HL-60 (cell line): ENCODE measurements around the gene SLC27A1.
"Not testable (repeated sequence)": the region's sequence is repeated elsewhere in the genome, so short reads cannot be mapped to it uniquely, and the experiment has no call there.

Experiments
- DNase-seq, 2 experiments: peaks; one replicate each; pipeline ENCODE4 v3.0.0-alpha.2; 2010 to 2020; ENCODE audit warnings: low read depth in 1 of 2, low spot score in 1 of 2
- H3K27ac ChIP-seq: fragments of 250-450 bp; sonication (Bioruptor Pico); replicated peaks from 2 replicates; pipeline ENCODE4 v1.5.1; 2020; ENCODE audit warnings: mild to moderate bottlenecking, moderate library complexity
- H3K27me3 ChIP-seq: fragments of 250-450 bp; sonication (Bioruptor Pico); 2 replicates; pipeline ENCODE4 v1.5.1; 2021; ENCODE audit warnings: mild to moderate bottlenecking, moderate library complexity; ENCODE audit not compliant: insufficient read depth, poor library complexity, severe bottlenecking
- H3K4me3 ChIP-seq: replicated peaks from 2 replicates; pipeline ENCODE4 v1.5.1; 2011; ENCODE audit warnings: mild to moderate bottlenecking, control low read depth, low read length; ENCODE audit not compliant: insufficient read depth
- GABPA ChIP-seq: IDR thresholded peaks from 2 replicates; pipeline ENCODE4 v1.6.1; 2012; ENCODE audit warnings: low read depth
- POLR2AphosphoS5 ChIP-seq: IDR thresholded peaks from 2 replicates; pipeline ENCODE4 v1.6.1; 2012; ENCODE audit warnings: low read depth
- REST ChIP-seq: IDR thresholded peaks from 2 replicates; pipeline ENCODE4 v1.6.1; 2012; ENCODE audit warnings: low read depth; ENCODE audit not compliant: insufficient replicate concordance
- SPI1 ChIP-seq: IDR thresholded peaks from 2 replicates; pipeline ENCODE4 v1.6.1; 2012; ENCODE audit warnings: low read depth, mild to moderate bottlenecking, borderline replicate concordance
- TF ChIP-seq, protein P1 (sequence below): IDR thresholded peaks from one replicate; pipeline ENCODE4 v1.5.1; 2011; ENCODE audit warnings: low read length, control low read depth, inconsistent platforms; ENCODE audit not compliant: insufficient read depth

Gene SLC27A1

GRCh38 chr19:17550076-17550667 is 79.8 kb downstream of the SLC27A1 start:
- TF ChIP-seq POLR2AphosphoS5 (no peak), GABPA (no peak), SPI1 (no peak), REST (no peak)
- TF ChIP-seq, protein P1, sequence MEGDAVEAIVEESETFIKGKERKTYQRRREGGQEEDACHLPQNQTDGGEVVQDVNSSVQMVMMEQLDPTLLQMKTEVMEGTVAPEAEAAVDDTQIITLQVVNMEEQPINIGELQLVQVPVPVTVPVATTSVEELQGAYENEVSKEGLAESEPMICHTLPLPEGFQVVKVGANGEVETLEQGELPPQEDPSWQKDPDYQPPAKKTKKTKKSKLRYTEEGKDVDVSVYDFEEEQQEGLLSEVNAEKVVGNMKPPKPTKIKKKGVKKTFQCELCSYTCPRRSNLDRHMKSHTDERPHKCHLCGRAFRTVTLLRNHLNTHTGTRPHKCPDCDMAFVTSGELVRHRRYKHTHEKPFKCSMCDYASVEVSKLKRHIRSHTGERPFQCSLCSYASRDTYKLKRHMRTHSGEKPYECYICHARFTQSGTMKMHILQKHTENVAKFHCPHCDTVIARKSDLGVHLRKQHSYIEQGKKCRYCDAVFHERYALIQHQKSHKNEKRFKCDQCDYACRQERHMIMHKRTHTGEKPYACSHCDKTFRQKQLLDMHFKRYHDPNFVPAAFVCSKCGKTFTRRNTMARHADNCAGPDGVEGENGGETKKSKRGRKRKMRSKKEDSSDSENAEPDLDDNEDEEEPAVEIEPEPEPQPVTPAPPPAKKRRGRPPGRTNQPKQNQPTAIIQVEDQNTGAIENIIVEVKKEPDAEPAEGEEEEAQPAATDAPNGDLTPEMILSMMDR = no peak
- DNase-seq = no peak
- H3K27ac ChIP-seq = no peak overlapping the region
- H3K27me3 ChIP-seq = no peaks in the 10 kb centered on the region
- H3K4me3 ChIP-seq = no peak overlapping the region

DNA sequence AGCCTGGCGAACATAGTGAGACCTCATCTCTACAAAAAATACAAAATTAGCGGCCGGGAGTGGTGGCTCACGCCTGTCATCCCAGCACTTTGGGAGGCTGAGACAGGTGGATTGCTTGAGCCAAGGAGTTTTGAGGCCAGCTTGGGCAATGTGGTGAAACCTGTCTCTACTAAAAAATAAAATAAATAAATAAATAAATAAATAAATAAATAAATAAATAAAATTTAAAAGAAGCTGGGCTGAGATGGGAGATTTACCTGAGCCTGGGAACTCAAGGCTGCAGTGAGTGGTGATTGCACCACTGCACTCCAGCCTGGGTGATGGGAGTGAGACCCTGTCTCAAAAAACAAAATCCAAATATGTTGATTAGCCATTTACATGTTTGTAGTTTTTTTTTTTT is 82.4 kb downstream of the SLC27A1 start:
- H3K4me3 ChIP-seq, H3K27me3 ChIP-seq, DNase-seq: not testable (repeated sequence)
- H3K27ac ChIP-seq = 0 out of 2 replicates have a peak overlapping the region, but pooled peaks have one; percentile 8

DNA sequence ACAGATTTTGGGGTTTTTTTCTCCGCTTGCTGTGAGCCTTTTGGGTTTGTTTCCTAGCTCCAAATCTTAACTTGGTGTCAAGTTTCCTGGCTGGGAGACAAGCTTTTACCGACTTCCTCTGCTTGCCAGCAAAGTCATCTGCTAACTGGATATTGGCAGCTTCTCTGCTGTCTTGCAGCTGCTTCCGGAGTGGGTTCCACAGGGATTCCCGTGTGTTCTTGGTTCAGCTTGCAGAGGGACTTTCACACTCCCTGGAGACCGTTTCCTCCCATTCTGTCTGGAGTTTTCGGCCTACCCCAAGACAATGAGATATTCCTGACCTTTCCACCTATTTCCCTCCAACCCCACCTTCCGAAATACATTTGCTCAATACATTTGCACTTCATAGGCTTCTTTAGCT is 82.9 kb downstream of the SLC27A1 start:
- peak in 1 of 2 experiments; percentile 71 for DNase-seq
- TF ChIP-seq POLR2AphosphoS5 (peak; percentile 61), SPI1 (peak; percentile 80; the same call in 1 of the 2 replicates)
- TF ChIP-seq, protein P1 = no peak
- H3K27ac ChIP-seq = peak overlapping the region; percentile 20
- H3K4me3 ChIP-seq = no peak overlapping the region
- no peaks in the 10 kb centered on the region for H3K27me3 ChIP-seq

GRCh38 chr19:17554968-17555479 is 84.7 kb downstream of the SLC27A1 start:
- TF ChIP-seq REST = no peak
- TF ChIP-seq, protein P1 = no peak
- no peak for TF ChIP-seq POLR2AphosphoS5
- no peak for TF ChIP-seq SPI1
- TF ChIP-seq GABPA = no peak
- Histone ChIP-seq H3K4me3 (peak overlapping the region; percentile 89), H3K27ac (peak overlapping the region; percentile 55), H3K27me3 (no peaks in the 10 kb centered on the region)
- no peak for DNase-seq
